D721Med (cell line): ENCODE measurements around the gene SLCO2A1.

Experiments
- DNase-seq: peaks from one replicate; pipeline ENCODE4 v3.0.0; 2011; ENCODE audit warnings: low spot score; ENCODE audit not compliant: insufficient read length
- FAIRE-seq: peaks from 2 replicates; lab custom pipeline; 2011; peaks lifted over from hg19 to GRCh38; lab: Jason Lieb, UNC
- CTCF ChIP-seq: IDR thresholded peaks from 2 replicates; pipeline ENCODE4 v1.5.1; 2012; ENCODE audit warnings: mild to moderate bottlenecking, control low read depth; ENCODE audit not compliant: insufficient read depth; ENCODE audit errors: missing control alignments

The SLCO2A1 gene

GRCh38 chr3:134059671-134060560, 30.2 kb upstream of the SLCO2A1 start:
- no peak for DNase-seq
- no peak for FAIRE-seq
- TF ChIP-seq CTCF: no peak

- no peak for DNase-seq
- no peak for TF ChIP-seq CTCF
- no peak for FAIRE-seq
These were observed 29.4 kb upstream of the SLCO2A1 start for GRCh38 chr3:134059035-134059601.

- no peak for TF ChIP-seq CTCF
- FAIRE-seq (no peak), DNase-seq (no peak)
These were observed 28.0 kb upstream of the SLCO2A1 start for GRCh38 chr3:134057654-134058110.

- DNase-seq (no peak), FAIRE-seq (no peak)
- no peak for TF ChIP-seq CTCF
These were observed 27.4 kb upstream of the SLCO2A1 start for GRCh38 chr3:134057006-134057653.

- no peak for FAIRE-seq
- no peak for TF ChIP-seq CTCF
- DNase-seq: no peak
These were observed 26.8 kb upstream of the SLCO2A1 start for GRCh38 chr3:134056464-134056891.

- no peak for DNase-seq
- FAIRE-seq: no peak
- no peak for TF ChIP-seq CTCF
These were observed 25.9 kb upstream of the SLCO2A1 start for GRCh38 chr3:134055661-134056060.
